HG03196 (cell line): ENCODE data around the gene FBXL12.
A peak's percentile ranks its signal among the peaks of the same experiment; 100 is the strongest.
"Not testable (repeated sequence)": the region's sequence is repeated elsewhere in the genome, so short reads cannot be mapped to it uniquely, and the experiment has no call there.

Experiments used
- ATAC-seq: cut with Tn5 transposase; IDR thresholded peaks from one replicate; pipeline ENCODE4 v1.9.1; 2021; ENCODE audit not compliant: unreplicated experiment

Gene FBXL12

GRCh38 chr19:9796113-9796773 is 22.6 kb downstream of the FBXL12 start:
- no peak for ATAC-seq

DNA sequence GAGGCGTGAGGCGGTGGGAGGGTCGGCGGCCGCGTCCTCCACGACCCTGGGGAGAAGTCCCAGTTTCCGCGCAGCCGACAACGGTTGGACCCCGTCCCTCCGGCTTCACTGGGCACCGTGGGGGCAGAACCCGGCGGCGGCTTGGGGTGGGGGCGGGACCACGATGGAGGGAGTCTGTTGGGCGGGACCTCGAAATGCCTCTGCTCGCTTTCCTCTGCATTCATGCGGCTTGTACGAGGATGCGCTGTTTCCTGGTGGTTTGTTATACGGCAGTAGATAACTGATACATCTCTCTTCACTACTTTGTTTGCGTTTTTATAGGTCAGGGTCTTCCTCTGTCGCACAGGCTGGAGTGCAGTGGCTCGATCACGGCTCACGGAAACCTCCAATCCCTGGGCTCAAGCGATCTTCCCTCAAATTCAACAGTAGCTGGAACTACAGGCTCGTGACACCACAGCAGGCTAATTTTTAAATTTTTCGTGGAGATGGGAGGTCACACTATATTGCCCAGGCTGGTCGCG is 25.7 kb downstream of the FBXL12 start:
- no peak for ATAC-seq

DNA sequence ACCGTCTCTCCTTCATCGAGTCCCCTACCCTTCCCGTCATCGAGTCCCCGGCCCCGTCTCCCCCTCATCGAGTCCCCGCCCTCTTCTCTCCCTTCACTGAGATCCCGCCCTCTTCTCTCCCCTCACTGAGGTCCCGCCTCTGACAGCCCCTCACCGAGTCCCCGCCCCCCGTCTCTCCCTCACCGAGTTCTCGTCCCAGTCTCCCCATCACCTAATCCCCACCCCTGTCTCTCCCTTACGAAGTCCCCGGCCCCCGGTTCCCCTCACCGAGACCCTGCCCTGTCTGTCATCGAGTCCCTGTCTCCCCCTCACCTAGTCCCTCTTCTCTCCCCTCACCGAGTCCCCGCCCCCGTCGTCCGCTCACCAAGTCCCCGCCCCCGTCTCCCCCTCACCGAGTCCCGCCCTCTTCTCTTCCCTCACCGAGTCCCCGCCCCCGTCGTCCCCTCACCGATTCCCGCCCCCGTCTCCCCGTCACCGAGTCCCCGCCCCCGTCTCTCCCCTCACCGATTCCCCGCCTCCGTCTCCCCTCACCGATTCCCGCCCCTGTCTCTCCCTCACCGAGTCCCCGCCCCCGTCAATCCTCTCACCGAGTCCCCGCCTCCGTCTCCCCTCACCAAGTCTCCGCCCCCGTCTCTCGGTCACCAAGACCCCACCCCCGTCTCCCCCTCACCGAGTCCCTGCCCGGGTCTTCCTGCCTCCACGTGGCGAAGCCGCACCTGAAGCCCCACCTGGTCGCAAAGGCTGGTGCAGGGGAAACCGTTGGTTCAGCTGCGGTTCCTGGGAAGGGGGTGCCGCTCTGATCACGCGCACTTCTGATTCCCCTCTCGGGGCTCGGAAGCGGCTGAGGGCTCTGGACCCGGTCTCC is 26.4 kb downstream of the FBXL12 start:
- no peak for ATAC-seq

DNA sequence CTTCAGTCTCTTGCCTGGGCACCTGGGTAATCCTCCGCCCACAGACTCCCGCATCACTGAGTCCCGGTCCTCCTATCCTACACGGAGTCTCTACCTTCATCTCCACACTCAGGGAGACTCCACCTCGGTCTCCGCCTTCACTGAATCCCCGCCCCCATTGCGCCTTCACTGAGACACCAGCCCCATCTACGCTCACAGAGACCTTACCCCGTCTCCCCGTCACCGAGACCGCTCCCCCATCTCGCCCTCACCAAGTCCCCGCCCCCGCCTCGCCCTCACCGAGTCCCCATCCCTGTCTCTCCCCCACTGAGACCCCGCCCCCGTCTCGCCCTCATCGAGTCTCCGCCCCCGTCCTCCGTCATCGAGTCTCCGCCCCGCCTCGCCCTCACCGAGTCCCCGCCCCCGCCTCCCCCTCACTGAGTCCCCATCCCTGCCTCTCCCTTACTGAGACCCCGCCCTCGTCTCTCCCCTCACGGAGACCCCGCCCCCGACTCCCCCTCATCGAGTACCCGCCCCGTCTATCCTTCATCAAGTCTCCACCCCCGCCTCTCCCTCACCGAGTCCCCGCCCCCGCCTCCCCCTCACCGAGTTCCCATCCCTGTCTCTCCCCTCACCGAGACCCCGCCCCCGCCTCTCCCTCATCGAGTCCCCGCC is 27.2 kb downstream of the FBXL12 start:
- ATAC-seq, result no peak

- not testable (repeated sequence) for ATAC-seq
Measured at GRCh38 chr19:9791073-9791367, 27.9 kb downstream of the FBXL12 start.

GRCh38 chr19:9789579-9789978 is 29.3 kb downstream of the FBXL12 start:
- ATAC-seq, result not testable (repeated sequence)

GRCh38 chr19:9789066-9789465 is 29.8 kb downstream of the FBXL12 start:
- no peak for ATAC-seq

- not testable (repeated sequence) for ATAC-seq
Measured at GRCh38 chr19:9788604-9789003, 30.3 kb downstream of the FBXL12 start.

- no peak for ATAC-seq
Measured at GRCh38 chr19:9786819-9787218, 32.1 kb downstream of the FBXL12 start.

GRCh38 chr19:9786342-9786741 is 32.5 kb downstream of the FBXL12 start:
- no peak for ATAC-seq

DNA sequence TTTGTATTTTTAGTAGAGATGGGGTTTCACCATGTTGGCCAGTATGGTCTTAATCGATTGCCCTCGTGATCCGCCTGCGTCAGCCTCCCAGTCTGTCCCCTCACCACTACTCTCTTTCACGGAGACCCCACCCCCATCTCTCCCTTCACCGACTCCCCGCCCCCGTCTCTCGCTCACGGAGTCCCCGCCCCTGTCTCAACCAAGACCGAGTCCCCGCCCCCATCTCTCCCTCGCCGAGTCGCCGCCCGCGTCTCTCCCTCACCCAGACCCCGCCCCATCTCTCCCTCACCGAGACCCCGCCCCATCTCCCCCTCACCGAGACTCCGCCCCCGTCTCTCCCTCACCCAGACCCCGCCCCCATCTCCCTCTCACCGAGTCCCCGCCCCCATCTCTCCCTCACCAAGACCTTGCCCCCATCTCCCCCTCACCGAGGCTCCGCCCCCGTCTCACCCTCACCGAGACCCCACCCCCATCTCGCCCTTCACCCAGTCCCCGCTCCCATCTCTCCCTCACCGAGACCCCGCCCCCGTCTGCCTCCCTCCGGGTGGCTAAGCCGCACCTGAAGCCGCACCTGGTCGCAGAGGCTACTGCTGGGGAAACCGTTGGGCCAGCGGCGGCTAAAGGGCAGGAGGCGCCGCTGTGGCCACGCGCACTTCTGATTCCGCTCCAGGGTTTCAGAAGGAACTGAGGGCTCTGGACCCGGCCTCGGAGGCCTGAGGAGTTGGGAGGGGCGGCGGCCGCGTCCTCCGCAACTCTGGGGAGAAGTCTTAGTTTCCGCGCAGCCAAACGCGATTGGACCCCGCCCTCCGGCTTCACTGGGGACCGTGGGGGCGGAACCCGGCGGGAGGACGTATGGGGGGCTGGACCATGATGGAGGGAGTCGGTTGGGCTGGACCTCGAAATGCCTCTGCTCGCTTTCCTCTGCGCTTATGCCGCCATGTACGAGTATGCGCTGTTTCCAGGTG is 33.2 kb downstream of the FBXL12 start:
- peak; percentile 78 for ATAC-seq

- ATAC-seq, result not testable (repeated sequence)
Measured at GRCh38 chr19:9784163-9784496, 34.7 kb downstream of the FBXL12 start.

GRCh38 chr19:9782338-9782737 is 36.5 kb downstream of the FBXL12 start:
- ATAC-seq, result no peak

DNA sequence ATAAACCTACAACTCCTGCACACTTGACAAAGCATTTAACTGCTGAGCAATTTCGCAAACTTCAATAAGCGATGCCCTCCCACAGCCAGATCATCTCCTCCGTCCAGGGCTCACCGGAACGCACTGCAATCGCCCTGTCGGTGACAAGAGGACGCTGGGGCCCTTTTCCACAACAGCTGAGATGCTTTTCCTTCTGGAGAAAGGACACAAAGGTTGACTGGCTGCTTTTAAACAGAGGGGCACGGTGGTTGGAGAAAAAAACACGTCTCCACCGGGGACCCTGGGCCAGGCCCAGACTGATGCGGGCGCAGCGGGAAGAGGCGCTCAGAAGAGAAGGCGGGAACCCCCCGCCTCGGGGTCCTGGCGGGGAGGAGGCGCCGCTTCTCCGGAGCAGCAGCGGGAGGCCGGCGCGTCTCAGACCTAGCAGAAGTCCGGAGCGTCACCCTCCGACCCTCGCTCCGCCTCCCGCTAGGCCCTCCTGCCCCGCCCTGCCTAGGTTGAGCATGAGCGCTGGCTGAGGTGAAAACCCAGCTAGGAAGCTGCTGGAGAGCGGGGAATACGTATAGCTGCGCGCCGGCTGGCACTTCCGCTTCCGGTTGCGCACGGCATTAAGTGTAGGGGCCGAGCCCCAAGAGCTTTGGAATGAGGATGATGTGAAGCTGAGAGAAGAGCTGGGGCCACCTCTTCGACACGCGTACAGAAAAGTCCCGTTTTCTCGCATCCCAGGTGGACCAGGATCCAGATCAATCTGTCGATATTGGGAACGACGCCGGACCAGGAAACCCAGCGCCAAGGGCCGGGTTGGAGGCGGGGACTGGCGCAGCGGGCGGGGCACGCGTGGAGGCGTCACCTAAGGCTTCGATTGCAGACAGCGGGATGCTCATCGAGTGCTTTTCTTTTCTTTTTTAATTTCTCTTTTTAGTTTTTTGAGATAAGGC is 50.4 kb downstream of the FBXL12 start, which contains the start of gene ZNF846:
ZNF846 (minus strand) TSS at position 564 of the 938 bp plus-strand sequence. CDS start 3,788 bp downstream, outside the sequence.
- ATAC-seq, result peak; percentile 94
